Kidney (tissue), 14 donors: Measurements from ENCODE around the gene CIRBP. TPM values are rescaled to one million over a fixed set of nuclear protein-coding genes. Genes with fewer than 3 reads are reported as not detected.

Experiments used
- DNase-seq, 5 donors: peaks; one replicate each; pipeline ENCODE4 v3.0.0-alpha.2; 2013 to 2020
- FAIRE-seq: peaks from 2 replicates; lab custom pipeline; 2012; peaks lifted over from hg19 to GRCh38; lab: Jason Lieb, UNC
- H3K27ac ChIP-seq, 2 donors: one replicate each; pipeline ENCODE4 v1.7.0; 2013; ENCODE audit warnings: low read depth in 2 of 2, low read length in 2 of 2, inconsistent platforms in 1 of 2
- H3K27me3 ChIP-seq: one replicate; pipeline ENCODE4 v1.7.1; 2013; ENCODE audit warnings: low read length, inconsistent platforms; ENCODE audit not compliant: control insufficient read depth, insufficient read depth
- H3K36me3 ChIP-seq, 3 donors: one replicate each; pipeline versions ENCODE4 v1.7.0 to v1.7.1; 2013; ENCODE audit warnings: low read length in 3 of 3, control low read depth in 1 of 3, inconsistent platforms in 1 of 3; ENCODE audit not compliant: insufficient read depth in 3 of 3, control insufficient read depth in 2 of 3
- H3K4me1 ChIP-seq, 3 donors: one replicate each; pipeline versions ENCODE4 v1.7.0 to v1.7.1; 2013; ENCODE audit warnings: low read length in 3 of 3, inconsistent platforms in 1 of 3, low read depth in 1 of 3; ENCODE audit not compliant: control insufficient read depth in 2 of 3, insufficient read depth in 2 of 3
- H3K4me3 ChIP-seq, 3 donors: one replicate each; pipeline versions ENCODE4 v1.7.0 to v1.8.1; 2013; ENCODE audit warnings: low read length in 3 of 3, control low read depth in 1 of 3, inconsistent platforms in 1 of 3
- H3K9ac ChIP-seq, 3 donors: one replicate each; pipeline versions ENCODE4 v1.7.0 to v1.7.1; 2013; ENCODE audit warnings: low read length in 3 of 3, control low read depth in 1 of 3, inconsistent platforms in 1 of 3
- H3K9me3 ChIP-seq, 3 donors: one replicate each; pipeline versions ENCODE4 v1.7.0 to v1.7.1; 2013; ENCODE audit warnings: low read length in 3 of 3, control low read depth in 1 of 3, inconsistent platforms in 1 of 3; ENCODE audit not compliant: control insufficient read depth in 2 of 3, insufficient read depth in 1 of 3
- CTCF ChIP-seq: IDR thresholded peaks from 3 replicates; pipeline ENCODE4 v1.5.1; 2012; ENCODE audit warnings: mild to moderate bottlenecking, moderate library complexity, borderline replicate concordance; ENCODE audit not compliant: insufficient read depth; ENCODE audit errors: extremely low read depth
- intact Hi-C: fragments of 100-400 bp; cut with DNase I; formaldehyde crosslinking; loops from one replicate; pipeline ENCODE4 v1.11.1; 2022
- polyA plus RNA-seq: library from polyadenylated mRNA; stranded (reverse); fragments of 350-450 nt; fragmentation: Illumina TruSeq; extraction: RNeasy Lipid Tissue Mini Kit (QIAGEN cat#74804); gene quantifications from one replicate; pipeline ENCODE4 v1.2.3, GENCODE V29; 2014; ENCODE audit warnings: low read depth, low replicate concordance; ENCODE audit not compliant: insufficient read depth
- total RNA-seq: library from RNA; stranded (reverse); fragmentation: NEBNext Ultra II Directional; extraction: Animal tissue kit (Norgen Biotek cat#: 25700); gene quantifications from one replicate; pipeline ENCODE4 v1.2.1, GENCODE V29; 2021
- donor health status: control.
- donor health status: control.
- donor health status: control.
- donor health status: control.
- donor health status: control.
- donor health status: DM: yes; HTN: yes; CAD: no.
- donor health status: Normal renal cell carcinoma (clear cell type).

CIRBP gene
- total and polyA plus RNA-seq, 2 donors from 2014 or later: 408 to 533 TPM

GRCh38 chr19:1222394-1222793, 46.7 kb upstream of the CIRBP start:
- no peak for DNase-seq
- Histone ChIP-seq H3K9me3 (no peaks in the 10 kb centered on the region), H3K36me3 (peaks cover 0 to 10% (median 0%) of the 10 kb centered on the region in 3 donors), H3K9ac (no peak overlapping the region), H3K27me3 (no peaks in the 10 kb centered on the region), H3K4me1 (peaks cover 0 to 12% (median 5%) of the 10 kb centered on the region in 3 donors), H3K4me3 (no peak overlapping the region), H3K27ac (no peak overlapping the region)
- intact Hi-C loops: no loop called here
- TF ChIP-seq CTCF: no peak
- FAIRE-seq: no peak

- Histone ChIP-seq H3K27me3 (no peaks in the 10 kb centered on the region), H3K27ac (no peak overlapping the region), H3K9me3 (no peaks in the 10 kb centered on the region), H3K9ac (no peak overlapping the region), H3K4me1 (peaks cover 0 to 7% (median 5%) of the 10 kb centered on the region in 3 donors), H3K4me3 (no peak overlapping the region), H3K36me3 (peaks cover 0 to 10% (median 0%) of the 10 kb centered on the region in 3 donors)
- FAIRE-seq: no peak
- peak; percentile 21 for TF ChIP-seq CTCF
- intact Hi-C loops: no loop called here
- no peak for DNase-seq
Observed at GRCh38 chr19:1223018-1223855, 45.9 kb upstream of the CIRBP start.

- FAIRE-seq (no peak), DNase-seq (no peak)
- TF ChIP-seq CTCF: no peak
- Histone ChIP-seq H3K36me3 (peaks cover 0 to 10% (median 0%) of the 10 kb centered on the region in 3 donors), H3K27ac (no peak overlapping the region), H3K4me1 (no peaks in the 10 kb centered on the region), H3K4me3 (no peak overlapping the region), H3K27me3 (no peaks in the 10 kb centered on the region), H3K9ac (no peak overlapping the region), H3K9me3 (no peaks in the 10 kb centered on the region)
- intact Hi-C loops: no loop called here
Observed at GRCh38 chr19:1224047-1224825, 44.9 kb upstream of the CIRBP start.
